ENCODE measurements around the gene AP3D1.

GRCh38 chr19:2175742-2176141 is 24.4 kb upstream of the AP3D1 start:
- TF ChIP-seq, protein P1, sequence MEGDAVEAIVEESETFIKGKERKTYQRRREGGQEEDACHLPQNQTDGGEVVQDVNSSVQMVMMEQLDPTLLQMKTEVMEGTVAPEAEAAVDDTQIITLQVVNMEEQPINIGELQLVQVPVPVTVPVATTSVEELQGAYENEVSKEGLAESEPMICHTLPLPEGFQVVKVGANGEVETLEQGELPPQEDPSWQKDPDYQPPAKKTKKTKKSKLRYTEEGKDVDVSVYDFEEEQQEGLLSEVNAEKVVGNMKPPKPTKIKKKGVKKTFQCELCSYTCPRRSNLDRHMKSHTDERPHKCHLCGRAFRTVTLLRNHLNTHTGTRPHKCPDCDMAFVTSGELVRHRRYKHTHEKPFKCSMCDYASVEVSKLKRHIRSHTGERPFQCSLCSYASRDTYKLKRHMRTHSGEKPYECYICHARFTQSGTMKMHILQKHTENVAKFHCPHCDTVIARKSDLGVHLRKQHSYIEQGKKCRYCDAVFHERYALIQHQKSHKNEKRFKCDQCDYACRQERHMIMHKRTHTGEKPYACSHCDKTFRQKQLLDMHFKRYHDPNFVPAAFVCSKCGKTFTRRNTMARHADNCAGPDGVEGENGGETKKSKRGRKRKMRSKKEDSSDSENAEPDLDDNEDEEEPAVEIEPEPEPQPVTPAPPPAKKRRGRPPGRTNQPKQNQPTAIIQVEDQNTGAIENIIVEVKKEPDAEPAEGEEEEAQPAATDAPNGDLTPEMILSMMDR (IDR thresholded peaks at IDR 0.05), result no peak
- no peak for TF ChIP-seq POLR2A (IDR thresholded peaks at IDR 0.05)
